ENCODE results near the gene IFNL1. TPM values are rescaled to one million over a fixed set of nuclear protein-coding genes. Genes with fewer than 3 reads are reported as not detected.

IFNL1 gene
- total and polyA plus RNA-seq, 9 of the 15 experiments (the other 6 are each of a cell fraction or from before 2014, with no cell fraction given): not detected

- no peak for TF ChIP-seq PURB (CRISPR knock-in tag; IDR thresholded peaks at IDR 0.05; ENCODE audit: low read depth)
- TF ChIP-seq, protein P1, sequence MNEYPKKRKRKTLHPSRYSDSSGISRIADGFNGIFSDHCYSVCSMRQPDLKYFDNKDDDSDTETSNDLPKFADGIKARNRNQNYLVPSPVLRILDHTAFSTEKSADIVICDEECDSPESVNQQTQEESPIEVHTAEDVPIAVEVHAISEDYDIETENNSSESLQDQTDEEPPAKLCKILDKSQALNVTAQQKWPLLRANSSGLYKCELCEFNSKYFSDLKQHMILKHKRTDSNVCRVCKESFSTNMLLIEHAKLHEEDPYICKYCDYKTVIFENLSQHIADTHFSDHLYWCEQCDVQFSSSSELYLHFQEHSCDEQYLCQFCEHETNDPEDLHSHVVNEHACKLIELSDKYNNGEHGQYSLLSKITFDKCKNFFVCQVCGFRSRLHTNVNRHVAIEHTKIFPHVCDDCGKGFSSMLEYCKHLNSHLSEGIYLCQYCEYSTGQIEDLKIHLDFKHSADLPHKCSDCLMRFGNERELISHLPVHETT (CRISPR knock-in tag; conservative IDR thresholded peaks at IDR 0.05 in 1 of 2, IDR thresholded peaks at IDR 0.05 in 1 of 2): no peak
- no peak for TF ChIP-seq KAT2B (IDR thresholded peaks at IDR 0.05; ENCODE audit: low read depth, low read length)
- no peak for TF ChIP-seq BMI1 (IDR thresholded peaks at IDR 0.05; ENCODE audit: low read length)
- no peak for TF ChIP-seq ZNF77 (CRISPR knock-in tag; IDR thresholded peaks at IDR 0.05)
- TF ChIP-seq SAP30 (IDR thresholded peaks at IDR 0.05; ENCODE audit: borderline replicate concordance, insufficient read depth, low read depth, low read length, poor library complexity, severe bottlenecking): no peak
- TF ChIP-seq NRF1 (conservative IDR thresholded peaks at IDR 0.05 in 1 of 2, IDR thresholded peaks at IDR 0.05 in 1 of 2): peak in 1 of 2 experiments; percentile 48; a peak in 2 of 4 replicates
- TF ChIP-seq RFX1 (IDR thresholded peaks at IDR 0.05): peak; percentile 76
- 0 out of 2 replicates have a peak, but pooled peaks have one; percentile 20 for TF ChIP-seq CBFA2T3 (IDR thresholded peaks at IDR 0.05)
- TF ChIP-seq MBD2 (IDR thresholded peaks at IDR 0.05; ENCODE audit: borderline replicate concordance, low read depth): no peak
- no peak for TF ChIP-seq ZNF184 (CRISPR knock-in tag; IDR thresholded peaks at IDR 0.05)
- no peak for TF ChIP-seq MBD1 (CRISPR knock-in tag; IDR thresholded peaks at IDR 0.05)
- no peak for TF ChIP-seq PPARD (CRISPR knock-in tag; IDR thresholded peaks at IDR 0.05)
- no peak for TF ChIP-seq CREBBP (IDR thresholded peaks at IDR 0.05; ENCODE audit: low read depth, low read length)
- TF ChIP-seq, protein P2, sequence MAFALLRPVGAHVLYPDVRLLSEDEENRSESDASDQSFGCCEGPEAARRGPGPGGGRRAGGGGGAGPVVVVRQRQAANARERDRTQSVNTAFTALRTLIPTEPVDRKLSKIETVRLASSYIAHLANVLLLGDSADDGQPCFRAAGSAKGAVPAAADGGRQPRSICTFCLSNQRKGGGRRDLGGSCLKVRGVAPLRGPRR (CRISPR knock-in tag; IDR thresholded peaks at IDR 0.05): no peak
- TF ChIP-seq NR0B1 (IDR thresholded peaks at IDR 0.05; ENCODE audit: partially characterized antibody): no peak
- 0 out of 2 replicates have a peak, but pooled peaks have one; percentile 42 for TF ChIP-seq DNMT1 (IDR thresholded peaks at IDR 0.05)
- no peak for TF ChIP-seq BHLHE40 (IDR thresholded peaks at IDR 0.05; ENCODE audit: low read length)
- peak; percentile 37 for TF ChIP-seq TAF1 (IDR thresholded peaks at IDR 0.05; ENCODE audit: control insufficient read depth, extremely low read depth, insufficient read depth, low read length, severe bottlenecking)
- TF ChIP-seq, protein P3, sequence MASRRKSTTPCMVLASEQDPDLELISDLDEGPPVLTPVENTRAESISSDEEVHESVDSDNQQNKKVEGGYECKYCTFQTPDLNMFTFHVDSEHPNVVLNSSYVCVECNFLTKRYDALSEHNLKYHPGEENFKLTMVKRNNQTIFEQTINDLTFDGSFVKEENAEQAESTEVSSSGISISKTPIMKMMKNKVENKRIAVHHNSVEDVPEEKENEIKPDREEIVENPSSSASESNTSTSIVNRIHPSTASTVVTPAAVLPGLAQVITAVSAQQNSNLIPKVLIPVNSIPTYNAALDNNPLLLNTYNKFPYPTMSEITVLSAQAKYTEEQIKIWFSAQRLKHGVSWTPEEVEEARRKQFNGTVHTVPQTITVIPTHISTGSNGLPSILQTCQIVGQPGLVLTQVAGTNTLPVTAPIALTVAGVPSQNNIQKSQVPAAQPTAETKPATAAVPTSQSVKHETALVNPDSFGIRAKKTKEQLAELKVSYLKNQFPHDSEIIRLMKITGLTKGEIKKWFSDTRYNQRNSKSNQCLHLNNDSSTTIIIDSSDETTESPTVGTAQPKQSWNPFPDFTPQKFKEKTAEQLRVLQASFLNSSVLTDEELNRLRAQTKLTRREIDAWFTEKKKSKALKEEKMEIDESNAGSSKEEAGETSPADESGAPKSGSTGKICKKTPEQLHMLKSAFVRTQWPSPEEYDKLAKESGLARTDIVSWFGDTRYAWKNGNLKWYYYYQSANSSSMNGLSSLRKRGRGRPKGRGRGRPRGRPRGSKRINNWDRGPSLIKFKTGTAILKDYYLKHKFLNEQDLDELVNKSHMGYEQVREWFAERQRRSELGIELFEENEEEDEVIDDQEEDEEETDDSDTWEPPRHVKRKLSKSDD (conservative IDR thresholded peaks at IDR 0.05; ENCODE audit: low read length): no peak
Observed at GRCh38 chr19:39310558-39311311, 14.5 kb downstream of the IFNL1 start (continued).
